GM21825 (cell line): ENCODE results near the gene DDIAS.
A peak's percentile ranks its signal among the peaks of the same experiment; 100 is the strongest.
"Not testable (repeated sequence)": the region's sequence is repeated elsewhere in the genome, so short reads cannot be mapped to it uniquely, and the experiment has no call there.

Experiments used
- ATAC-seq: cut with Tn5 transposase; IDR thresholded peaks from one replicate; pipeline ENCODE4 v1.9.1; 2021; ENCODE audit warnings: mild to moderate bottlenecking, moderate library complexity; ENCODE audit not compliant: unreplicated experiment

Gene DDIAS

GRCh38 chr11:82890002-82890341, 11.6 kb upstream of the DDIAS start:
- ATAC-seq: no peak

GRCh38 chr11:82890936-82891335, 10.6 kb upstream of the DDIAS start:
- ATAC-seq: no peak

- ATAC-seq: no peak
Observed at GRCh38 chr11:82892611-82893169, 8.8 kb upstream of the DDIAS start.

GRCh38 chr11:82895437-82896091, 6.0 kb upstream of the DDIAS start:
- peak; percentile 29 for ATAC-seq

GRCh38 chr11:82896183-82896582, 5.4 kb upstream of the DDIAS start:
- no peak for ATAC-seq

GRCh38 chr11:82898241-82898640, 3.3 kb upstream of the DDIAS start:
- no peak for ATAC-seq

GRCh38 chr11:82899186-82899820, 2.2 kb upstream of the DDIAS start:
- ATAC-seq: no peak

- ATAC-seq: no peak
Observed at GRCh38 chr11:82899957-82900276, 1.6 kb upstream of the DDIAS start.

GRCh38 chr11:82900277-82901164, 1.0 kb upstream of the DDIAS start, which contains the start of gene PRCP:
PRCP (minus strand) TSS chr11:82900430; CDS start chr11:82900402, 28 bp downstream.
- peak; percentile 80 for ATAC-seq

GRCh38 chr11:82901922-82902485, 468 bp downstream of the DDIAS start:
- ATAC-seq: no peak

GRCh38 chr11:82902880-82903279, 1.3 kb downstream of the DDIAS start:
- no peak for ATAC-seq

- ATAC-seq: no peak
Observed at GRCh38 chr11:82903843-82904586, 2.5 kb downstream of the DDIAS start.

- ATAC-seq: no peak
Observed at GRCh38 chr11:82906236-82906635, 4.7 kb downstream of the DDIAS start.

- ATAC-seq: no peak
Observed at GRCh38 chr11:82906931-82907330, 5.4 kb downstream of the DDIAS start.

- no peak for ATAC-seq
Observed at GRCh38 chr11:82907371-82907770, 5.8 kb downstream of the DDIAS start.

GRCh38 chr11:82908311-82908710, 6.8 kb downstream of the DDIAS start:
- no peak for ATAC-seq

GRCh38 chr11:82909015-82909640, 7.6 kb downstream of the DDIAS start:
- ATAC-seq: no peak

- not testable (repeated sequence) for ATAC-seq
Observed at GRCh38 chr11:82919786-82920185, 18.2 kb downstream of the DDIAS start.

- ATAC-seq: not testable (repeated sequence)
Observed at GRCh38 chr11:82920227-82920626, 18.7 kb downstream of the DDIAS start.
